Measurements from ENCODE around the gene PPP1R14C.

The PPP1R14C gene

GRCh38 chr6:150249261-150249660 lies 106.4 kb downstream of the PPP1R14C start:
- DNase-seq (ENCODE audit: low read depth in 2 of 2) = peak; percentile 82 to 86

DNA sequence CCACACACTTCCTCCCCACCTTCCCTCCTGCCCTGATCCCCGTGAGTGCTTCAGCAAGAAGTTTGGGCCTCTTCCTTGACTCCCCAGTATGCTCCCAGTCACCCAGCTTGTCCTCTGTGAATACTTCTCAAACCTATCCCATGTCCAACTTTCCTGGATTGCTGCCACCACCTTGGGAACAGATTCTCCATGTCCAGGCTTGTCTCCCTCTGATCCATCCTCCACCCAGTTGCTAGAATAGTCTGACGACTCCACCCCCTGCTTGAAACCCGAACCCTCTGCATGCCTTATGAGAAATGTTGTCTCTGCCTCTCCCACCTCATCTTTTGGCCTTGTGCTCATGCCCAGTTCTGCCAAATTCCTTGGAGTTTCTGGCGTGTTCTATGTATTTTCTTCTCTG lies 108.0 kb downstream of the PPP1R14C start:
- DNase-seq (ENCODE audit: low read depth in 2 of 2) = peak; percentile 57 to 59

DNA sequence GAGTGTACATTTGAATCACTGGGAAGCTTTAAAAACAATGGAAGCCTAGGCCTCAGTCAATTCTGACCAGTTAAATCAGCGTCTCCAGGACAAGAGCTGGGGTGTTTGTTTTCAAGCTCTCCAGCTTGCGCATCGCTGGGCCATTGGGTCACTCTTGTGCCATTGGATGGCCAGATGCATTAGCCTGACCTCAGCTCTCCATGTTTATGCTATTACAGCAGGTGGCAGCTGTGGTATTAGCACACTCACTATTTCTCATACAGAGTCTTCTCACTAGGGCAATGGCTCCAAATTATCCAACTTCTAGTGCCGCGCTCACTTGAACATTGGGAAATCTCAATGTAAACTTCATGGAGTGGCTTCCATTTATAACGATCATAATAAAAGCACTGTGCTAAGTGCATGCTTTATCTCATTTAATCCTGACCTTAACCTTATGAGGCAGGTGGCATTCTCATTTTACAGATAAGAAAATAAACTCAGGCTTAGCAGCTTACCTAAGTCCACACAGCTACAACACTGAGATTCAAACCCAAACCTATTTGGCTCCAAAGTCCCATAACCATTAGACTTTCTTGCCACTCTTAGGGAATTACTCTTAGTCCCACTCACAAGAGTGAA lies 108.8 kb downstream of the PPP1R14C start:
- no peak for DNase-seq (ENCODE audit: low read depth in 2 of 2)

- no peak for DNase-seq (ENCODE audit: low read depth in 2 of 2)
These were observed 110.0 kb downstream of the PPP1R14C start for GRCh38 chr6:150252714-150253444.

GRCh38 chr6:150253489-150253888 lies 110.6 kb downstream of the PPP1R14C start:
- DNase-seq (ENCODE audit: low read depth in 2 of 2) = no peak

- peak in 1 of 2 experiments; percentile 62 for DNase-seq (ENCODE audit: low read depth in 2 of 2)
These were observed 111.9 kb downstream of the PPP1R14C start for GRCh38 chr6:150254770-150255169.

DNA sequence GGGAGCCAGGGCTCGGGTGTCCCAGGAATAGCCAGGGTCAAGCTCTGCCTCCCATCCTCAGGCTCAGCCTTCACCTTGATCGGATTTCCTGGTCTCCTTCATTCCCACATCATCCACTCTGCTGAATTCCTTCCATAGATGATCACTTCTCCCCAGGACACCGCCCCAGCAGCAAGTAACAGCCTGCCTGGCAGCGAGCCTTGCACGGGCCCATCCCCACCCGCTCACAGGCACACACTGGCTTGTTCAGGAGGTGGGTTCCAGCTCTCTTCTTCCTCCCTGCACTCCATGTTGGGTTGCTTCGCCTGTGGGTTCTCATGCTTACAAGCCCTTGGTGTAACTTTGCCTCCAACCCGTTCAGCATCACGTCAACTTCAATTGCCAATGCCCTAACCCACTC lies 113.0 kb downstream of the PPP1R14C start:
- DNase-seq (ENCODE audit: low read depth in 2 of 2) = no peak

DNA sequence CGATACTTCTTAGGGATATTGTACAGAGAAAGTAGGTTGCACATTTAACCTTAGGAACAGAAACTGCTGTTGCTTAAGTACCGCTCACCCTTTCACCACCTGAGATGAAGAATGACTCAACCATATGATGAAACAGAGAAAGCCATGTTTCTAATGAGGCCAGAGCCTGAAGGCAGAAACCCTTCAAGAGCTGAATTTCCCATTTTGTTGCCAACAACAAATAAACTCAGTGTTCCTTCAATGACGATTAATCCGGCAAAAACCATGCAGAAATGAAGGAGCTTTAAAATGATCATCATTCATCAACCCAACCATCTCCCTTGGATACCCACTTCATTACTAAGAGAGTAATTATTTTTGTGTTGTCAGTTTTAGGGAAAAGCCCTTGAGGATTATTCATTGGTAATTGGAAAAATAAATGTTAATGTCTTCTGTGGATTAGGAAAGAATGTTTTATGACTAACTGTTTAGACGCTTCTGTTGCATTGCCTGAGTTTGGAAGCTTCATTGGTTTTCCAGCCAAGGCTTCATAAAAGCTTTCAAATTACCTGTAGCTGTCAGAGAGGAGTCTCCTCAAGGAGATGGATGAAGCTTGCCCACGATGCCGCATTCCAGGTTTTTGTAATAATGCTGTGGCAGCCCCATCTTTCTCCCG lies 113.9 kb downstream of the PPP1R14C start:
- peak; percentile 88 to 91 for DNase-seq (ENCODE audit: low read depth in 2 of 2)

DNA sequence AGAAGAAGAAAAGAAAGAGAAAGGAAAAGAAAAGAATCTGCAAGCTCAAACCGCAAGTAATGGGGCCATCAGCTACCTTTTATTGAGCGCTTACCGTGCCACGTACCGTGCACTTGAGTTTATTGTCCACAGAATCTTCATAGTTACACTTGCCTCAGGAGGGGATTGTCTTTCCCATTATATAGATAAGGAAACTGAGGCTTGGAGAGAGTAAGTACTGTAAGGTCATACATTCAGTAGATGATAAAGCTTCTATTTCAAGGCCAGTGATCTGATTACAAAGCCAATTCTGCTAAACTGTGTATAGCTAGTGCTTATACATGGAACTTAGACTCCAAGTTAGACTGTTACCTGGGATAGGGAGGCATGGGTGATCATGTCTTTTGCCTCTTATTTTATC lies 115.5 kb downstream of the PPP1R14C start:
- no peak for DNase-seq (ENCODE audit: low read depth in 2 of 2)

GRCh38 chr6:150260931-150261330 lies 118.1 kb downstream of the PPP1R14C start:
- no peak for DNase-seq (ENCODE audit: low read depth in 2 of 2)

GRCh38 chr6:150261997-150262697 lies 119.3 kb downstream of the PPP1R14C start:
- no peak for DNase-seq (ENCODE audit: low read depth in 2 of 2)

GRCh38 chr6:150263765-150264404 lies 121.0 kb downstream of the PPP1R14C start:
- DNase-seq (ENCODE audit: low read depth in 2 of 2) = no peak

- DNase-seq (ENCODE audit: low read depth in 2 of 2) = no peak
These were observed 123.5 kb downstream of the PPP1R14C start for GRCh38 chr6:150266309-150266708.

GRCh38 chr6:150266963-150267685 lies 124.3 kb downstream of the PPP1R14C start:
- DNase-seq (ENCODE audit: low read depth in 2 of 2) = no peak

DNA sequence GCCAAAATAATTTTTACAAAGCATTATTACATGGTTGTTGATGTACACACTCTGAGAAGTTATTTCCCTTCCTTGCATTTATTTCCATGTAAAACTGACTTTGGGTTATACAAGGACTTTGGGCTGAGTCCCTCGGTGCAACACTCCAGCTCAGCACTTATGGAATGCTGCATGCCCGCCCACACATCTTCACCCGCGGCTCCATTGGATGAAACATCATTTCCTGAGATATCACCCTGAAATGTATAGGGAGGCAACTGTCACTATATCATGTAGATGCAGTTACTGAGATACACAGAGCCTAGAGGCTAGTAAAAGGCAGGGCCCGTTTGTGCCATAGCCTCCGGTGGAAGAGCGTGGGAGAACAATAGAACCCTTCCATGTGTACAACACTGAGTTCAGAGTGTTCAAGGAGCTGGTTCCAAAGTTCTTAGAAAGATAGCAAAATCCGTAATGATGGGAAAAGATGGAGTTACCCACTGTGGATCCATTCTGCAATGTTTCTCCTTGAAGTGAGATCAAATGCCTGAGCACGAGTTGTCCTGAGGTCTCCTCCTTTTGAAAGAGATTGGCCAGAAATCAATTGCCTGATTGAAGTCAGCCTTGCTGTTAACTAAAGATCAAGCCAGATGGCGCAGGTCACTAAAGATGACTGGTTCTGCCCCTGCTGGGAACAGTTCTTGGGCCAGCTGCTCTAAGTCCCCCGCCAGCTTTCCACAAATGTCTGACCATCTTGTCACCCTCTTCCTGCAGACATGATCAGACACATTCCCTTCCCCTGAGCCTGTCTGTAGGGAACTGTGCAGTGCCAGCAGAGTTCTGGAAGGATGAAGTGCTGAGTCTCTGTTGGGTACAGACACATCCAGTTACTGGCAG lies 125.1 kb downstream of the PPP1R14C start:
- peak; percentile 77 to 80 for DNase-seq (ENCODE audit: low read depth in 2 of 2)

DNA sequence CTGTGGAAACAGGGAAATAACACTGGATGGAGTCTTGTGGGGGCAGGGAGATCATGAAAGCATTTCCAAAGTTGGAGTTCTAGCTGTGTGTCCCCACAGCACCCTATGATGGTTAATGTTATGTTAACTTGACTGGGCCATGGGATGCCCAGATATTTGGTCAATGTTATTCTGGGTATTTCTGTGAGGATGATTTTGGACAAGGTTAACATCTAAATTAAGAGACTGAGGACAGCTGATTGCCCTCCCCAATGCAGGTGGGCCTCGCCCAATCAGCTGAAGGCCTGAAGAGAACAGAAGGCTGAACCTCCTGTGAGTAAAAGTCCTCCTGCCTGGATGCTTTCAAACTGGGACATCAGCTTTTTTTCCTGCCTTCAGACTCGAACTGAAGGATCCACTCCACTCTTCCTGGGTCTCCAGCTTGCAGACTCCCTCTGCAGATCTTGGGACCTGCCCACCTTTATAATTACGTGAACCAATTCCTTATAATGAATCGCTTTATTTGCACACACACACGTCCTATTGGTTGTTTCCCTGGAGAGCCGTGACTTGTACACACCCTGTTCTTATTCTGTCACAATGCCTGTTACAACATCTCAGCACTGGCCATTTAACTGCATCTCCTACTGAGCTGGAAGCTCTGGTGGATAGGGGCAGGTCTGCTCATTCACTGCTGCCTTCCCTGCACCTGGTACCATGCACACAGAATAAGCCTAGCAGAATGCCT lies 126.4 kb downstream of the PPP1R14C start:
- DNase-seq (ENCODE audit: low read depth in 2 of 2) = no peak

- no peak for DNase-seq (ENCODE audit: low read depth in 2 of 2)
These were observed 127.0 kb downstream of the PPP1R14C start for GRCh38 chr6:150269857-150270223.

DNA sequence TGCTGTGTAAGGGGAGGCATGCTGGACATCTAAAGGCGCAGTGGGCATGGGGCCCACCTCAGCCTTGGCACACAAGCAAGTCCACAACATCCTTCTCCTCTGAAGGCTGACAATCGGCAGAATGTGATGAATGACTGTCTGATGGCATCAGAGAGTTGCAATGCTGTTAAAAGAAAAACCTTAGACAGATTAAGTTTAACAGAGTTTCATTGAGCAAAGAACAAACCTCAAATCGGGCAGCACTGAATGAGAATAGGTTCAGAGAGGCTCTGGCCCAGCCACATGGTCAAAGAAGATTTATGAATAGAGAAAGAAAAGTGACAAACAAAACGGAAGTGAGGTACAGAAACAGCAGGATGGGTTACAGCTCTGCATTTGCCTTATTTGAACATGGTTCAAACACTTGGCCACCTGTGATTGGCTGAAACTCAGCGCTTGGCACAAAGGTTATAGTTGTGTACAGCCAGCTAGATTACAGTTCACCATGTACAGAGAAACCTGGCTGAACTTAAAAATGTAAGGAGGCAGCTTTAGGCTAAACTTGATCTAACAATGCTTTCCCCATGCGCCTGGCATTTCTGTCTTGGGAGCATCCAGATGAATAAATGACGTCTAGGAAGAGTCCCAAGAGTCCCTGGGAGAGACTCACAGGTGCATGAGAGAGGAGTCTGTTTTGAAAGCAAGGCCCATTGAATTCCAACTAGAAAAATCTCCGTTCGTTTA lies 127.6 kb downstream of the PPP1R14C start:
- no peak for DNase-seq (ENCODE audit: low read depth in 2 of 2)

GRCh38 chr6:150271172-150271500 lies 128.3 kb downstream of the PPP1R14C start:
- DNase-seq (ENCODE audit: low read depth in 2 of 2) = no peak

Data from fibroblast of skin of left quadriceps (primary cell).